Stomach (tissue), 9 donors: ENCODE measurements around the gene FBXO4. TPM values are rescaled to one million over a fixed set of nuclear protein-coding genes. Genes with fewer than 3 reads are reported as not detected.

ENCODE experiments used
- DNase-seq, 2 donors: peaks; one replicate each; pipeline versions ENCODE4 v3.0.0 to v3.0.0-alpha.2; 2013 to 2019
- H3K27ac ChIP-seq, 5 donors: fragments of 200-600 bp in 4 of 5; sonication (generic) in 4 of 5; one replicate each; pipeline ENCODE4 v1.5.1; 2013 to 2019; ENCODE audit warnings: mild to moderate bottlenecking in 1 of 5, moderate library complexity in 1 of 5
- H3K27me3 ChIP-seq, 3 donors: fragments of 200-600 bp; sonication (generic); one replicate each; pipeline ENCODE4 v1.5.1; 2017 to 2019; ENCODE audit warnings: mixed run types in 1 of 3
- H3K36me3 ChIP-seq, 4 donors: fragments of 200-600 bp; sonication (generic); 1 replicate in 3 of 4; 2 replicates in 1 of 4; pipeline ENCODE4 v1.5.1; 2016 to 2019
- H3K4me1 ChIP-seq, 4 donors: fragments of 200-600 bp; sonication (generic); one replicate each; pipeline ENCODE4 v1.5.1; 2016 to 2019
- H3K4me3 ChIP-seq, 4 donors: fragments of 200-600 bp; sonication (generic) in 3 of 4; one replicate each; pipeline ENCODE4 v1.5.1; 2016 to 2019; ENCODE audit warnings: mild to moderate bottlenecking in 1 of 4
- H3K9me3 ChIP-seq, 4 donors: fragments of 200-600 bp; sonication (generic); one replicate each; pipeline ENCODE4 v1.5.1; 2016 to 2019
- CTCF ChIP-seq, 7 experiments: fragments of 450-650 bp in 4 of 7; fragments of 200-600 bp in 3 of 7; sonication (generic) in 3 of 7; IDR thresholded peaks; one replicate each; pipeline ENCODE4 v1.5.1; 2016 to 2019; ENCODE audit warnings: antibody characterized with exemption in 7 of 7, control low read depth in 2 of 7, mild to moderate bottlenecking in 1 of 7
- EP300 ChIP-seq: sonication (generic); formaldehyde crosslinking; IDR thresholded peaks from one replicate; pipeline ENCODE4 v1.6.1; 2017; ENCODE audit warnings: antibody characterized with exemption
- POLR2A ChIP-seq, 4 donors: fragments of 450-650 bp; IDR thresholded peaks; one replicate each; pipeline ENCODE4 v1.6.1; 2016; ENCODE audit warnings: antibody characterized with exemption in 4 of 4, control low read depth in 2 of 4, mild to moderate bottlenecking in 1 of 4, moderate library complexity in 1 of 4
- POLR2AphosphoS5 ChIP-seq, 3 donors: sonication (generic); formaldehyde crosslinking; IDR thresholded peaks; one replicate each; pipeline ENCODE4 v1.6.1; 2016; ENCODE audit warnings: antibody characterized with exemption in 3 of 3
- WGBS, 5 donors: extraction: QIAGEN DNeasy Blood & Tissue Kit in 3 of 5; methylation state at CpG; one replicate each; pipeline versions ENCODE4 v1.1.5 to v1.1.7; 2013 to 2018; 5-methylcytosine and 5-hydroxymethylcytosine counted together
- intact Hi-C: fragments of 100-400 bp; cut with DNase I; formaldehyde crosslinking; loops from one replicate; pipeline ENCODE4 v1.15.1; 2023; ENCODE audit warnings: low total_unique reads
- polyA plus RNA-seq, 3 donors: library from polyadenylated mRNA; stranded (reverse); fragments of 200-250 nt; gene quantifications; one replicate each; pipeline ENCODE4 v1.2.3, GENCODE V29; 2013
- small RNA-seq, 4 donors: library from RNA; depleted of rRNA; stranded (forward); fragments of <200 nt; gene quantifications; one replicate each; pipeline ENCODE3, GENCODE V24; 2016
- total RNA-seq, 5 donors: library from RNA; depleted of rRNA; stranded (reverse); fragments of >200 nt; gene quantifications; one replicate each; pipeline versions ENCODE4 v1.1.0 to v1.2.3, GENCODE V29; 2014 to 2016
- donor health status: healthy with polysubstance abuse.
- donor health status: Bipolar disorder and iron deficiency.
- donor health status: healthy.

FBXO4 gene
- total and polyA plus RNA-seq, 8 donors: 9.2 to 35.2 (median 16.8) TPM; not detected in 2

GRCh38 chr5:41985945-41986695, 61.0 kb downstream of the FBXO4 start:
- WGBS, 5 donors: 60 to 65% (median 61%) methylated on average over 3 of the region's 3 CpGs
- no peak overlapping the region for H3K4me3 ChIP-seq
- H3K27me3 ChIP-seq: no peaks in the 10 kb centered on the region
- no peaks in the 10 kb centered on the region for H3K9me3 ChIP-seq
- no peaks in the 10 kb centered on the region for H3K4me1 ChIP-seq
- intact Hi-C loops: no loop called here
- DNase-seq: no peak
- TF ChIP-seq POLR2A (IDR thresholded peaks at IDR 0.05): no peak
- no peak for TF ChIP-seq POLR2AphosphoS5 (IDR thresholded peaks at IDR 0.05)
- no peak for TF ChIP-seq CTCF (IDR thresholded peaks at IDR 0.05)
- TF ChIP-seq EP300: no peak
- H3K27ac ChIP-seq: no peak overlapping the region
- no peaks in the 10 kb centered on the region for H3K36me3 ChIP-seq

Small RNAs within 50 kb of the gene (small RNA-seq; reads per million reads assigned to genes)
- gene RF00019: 0 reads per million in 4 donors

Other genes with a start within 250 kb of the FBXO4 start
- 10 to 100 TPM in 4 of 5 donors, 1 to 10 TPM in 1; 4.1 to 33.3 (median 11.6) TPM for gene OXCT1, start 54.9 kb upstream of the FBXO4 start, total RNA-seq
- 10 to 100 TPM; 13.7 to 16.4 (median 15.9) TPM for gene OXCT1, start 54.9 kb upstream of the FBXO4 start, polyA plus RNA-seq
- 10 to 100 TPM in 3 of 5 donors, 1 to 10 TPM in 2; 5.8 to 33.8 (median 21.2) TPM for gene RIMOC1, start 20.9 kb upstream of the FBXO4 start, total RNA-seq
- 1 to 10 TPM; 5.6 to 7.3 (median 6.8) TPM for gene RIMOC1, start 20.9 kb upstream of the FBXO4 start, polyA plus RNA-seq